Kidney epithelial cell (primary cell): ENCODE results near the gene LOXHD1. TPM values are rescaled to one million over a fixed set of nuclear protein-coding genes. Genes with fewer than 3 reads are reported as not detected.

Source experiments
- DNase-seq: peaks from one replicate; pipeline ENCODE4 v3.0.0-alpha.2; 2010; ENCODE audit warnings: low read depth
- H3K27me3 ChIP-seq: 2 replicates; pipeline ENCODE4 v1.6.0; 2011; ENCODE audit warnings: low read length; ENCODE audit not compliant: control insufficient read depth, insufficient read depth
- H3K36me3 ChIP-seq: 2 replicates; pipeline ENCODE4 v1.5.1; 2011; ENCODE audit warnings: low read length; ENCODE audit not compliant: control insufficient read depth, insufficient read depth
- H3K4me3 ChIP-seq: 2 replicates; pipeline ENCODE4 v1.5.1; 2011; ENCODE audit warnings: low read depth, mild to moderate bottlenecking, control low read depth, low read length
- total RNA-seq: library from RNA; depleted of rRNA; stranded (reverse); fragments of >200 nt; gene quantifications from 2 replicates; pipeline ENCODE4 v1.2.3, GENCODE V29; 2015
- TF ChIP-seq, protein P1 (sequence below): IDR thresholded peaks from 2 replicates; pipeline ENCODE4 v1.5.1; 2011; ENCODE audit warnings: mild to moderate bottlenecking, moderate library complexity, low read length, control low read depth, inconsistent platforms; ENCODE audit not compliant: insufficient read depth, poor library complexity, severe bottlenecking

The LOXHD1 gene
- total RNA-seq, 1 donor from 2014 or later: 0.08 TPM

DNA sequence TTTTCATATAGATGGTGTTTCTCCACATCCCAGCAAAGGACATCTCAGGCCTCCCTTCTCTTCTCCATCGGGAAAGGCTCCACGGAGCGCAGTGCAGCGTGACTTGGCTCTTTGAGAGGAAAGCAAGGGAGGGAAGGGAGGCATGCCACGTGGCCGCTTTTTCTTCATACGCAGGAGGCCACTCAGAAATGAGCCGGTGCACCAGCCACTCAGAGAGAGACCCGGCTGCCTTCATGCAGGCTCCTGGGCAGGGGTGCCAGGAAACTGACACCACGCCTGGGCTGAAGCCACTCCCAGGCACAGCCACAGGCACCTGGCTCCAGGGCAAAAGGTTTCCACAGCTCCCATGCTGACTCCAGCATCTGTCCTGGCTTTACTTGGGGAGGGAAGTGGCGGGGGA is 11.1 kb upstream of the LOXHD1 start:
- no peak for DNase-seq
- TF ChIP-seq, protein P1, sequence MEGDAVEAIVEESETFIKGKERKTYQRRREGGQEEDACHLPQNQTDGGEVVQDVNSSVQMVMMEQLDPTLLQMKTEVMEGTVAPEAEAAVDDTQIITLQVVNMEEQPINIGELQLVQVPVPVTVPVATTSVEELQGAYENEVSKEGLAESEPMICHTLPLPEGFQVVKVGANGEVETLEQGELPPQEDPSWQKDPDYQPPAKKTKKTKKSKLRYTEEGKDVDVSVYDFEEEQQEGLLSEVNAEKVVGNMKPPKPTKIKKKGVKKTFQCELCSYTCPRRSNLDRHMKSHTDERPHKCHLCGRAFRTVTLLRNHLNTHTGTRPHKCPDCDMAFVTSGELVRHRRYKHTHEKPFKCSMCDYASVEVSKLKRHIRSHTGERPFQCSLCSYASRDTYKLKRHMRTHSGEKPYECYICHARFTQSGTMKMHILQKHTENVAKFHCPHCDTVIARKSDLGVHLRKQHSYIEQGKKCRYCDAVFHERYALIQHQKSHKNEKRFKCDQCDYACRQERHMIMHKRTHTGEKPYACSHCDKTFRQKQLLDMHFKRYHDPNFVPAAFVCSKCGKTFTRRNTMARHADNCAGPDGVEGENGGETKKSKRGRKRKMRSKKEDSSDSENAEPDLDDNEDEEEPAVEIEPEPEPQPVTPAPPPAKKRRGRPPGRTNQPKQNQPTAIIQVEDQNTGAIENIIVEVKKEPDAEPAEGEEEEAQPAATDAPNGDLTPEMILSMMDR: no peak
- Histone ChIP-seq H3K27me3 (peaks cover 2% of the 10 kb centered on the region), H3K36me3 (no peaks in the 10 kb centered on the region), H3K4me3 (no peak overlapping the region)

DNA sequence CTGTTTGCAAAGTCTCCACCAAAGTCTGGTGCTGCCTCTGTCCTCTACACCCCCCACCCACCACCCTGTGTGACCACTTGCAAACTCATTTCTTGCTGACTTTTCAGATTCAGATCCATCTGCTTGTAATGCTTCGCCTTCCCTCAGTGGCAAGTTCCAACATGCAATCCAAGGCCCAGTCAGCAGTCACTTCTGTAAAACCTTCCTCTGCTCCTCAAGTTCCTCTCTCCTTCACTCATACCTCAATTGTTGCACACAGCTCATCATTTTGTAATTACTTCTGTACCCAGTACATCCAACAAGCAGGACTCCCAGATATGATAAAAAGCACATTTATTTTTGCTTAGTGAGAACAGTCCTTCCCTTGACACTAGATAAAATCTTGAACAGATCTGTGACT is 6.5 kb upstream of the LOXHD1 start:
- H3K36me3 ChIP-seq: no peaks in the 10 kb centered on the region
- peaks cover 2% of the 10 kb centered on the region for H3K27me3 ChIP-seq
- TF ChIP-seq, protein P1: no peak
- H3K4me3 ChIP-seq: no peak overlapping the region
- DNase-seq: no peak

DNA sequence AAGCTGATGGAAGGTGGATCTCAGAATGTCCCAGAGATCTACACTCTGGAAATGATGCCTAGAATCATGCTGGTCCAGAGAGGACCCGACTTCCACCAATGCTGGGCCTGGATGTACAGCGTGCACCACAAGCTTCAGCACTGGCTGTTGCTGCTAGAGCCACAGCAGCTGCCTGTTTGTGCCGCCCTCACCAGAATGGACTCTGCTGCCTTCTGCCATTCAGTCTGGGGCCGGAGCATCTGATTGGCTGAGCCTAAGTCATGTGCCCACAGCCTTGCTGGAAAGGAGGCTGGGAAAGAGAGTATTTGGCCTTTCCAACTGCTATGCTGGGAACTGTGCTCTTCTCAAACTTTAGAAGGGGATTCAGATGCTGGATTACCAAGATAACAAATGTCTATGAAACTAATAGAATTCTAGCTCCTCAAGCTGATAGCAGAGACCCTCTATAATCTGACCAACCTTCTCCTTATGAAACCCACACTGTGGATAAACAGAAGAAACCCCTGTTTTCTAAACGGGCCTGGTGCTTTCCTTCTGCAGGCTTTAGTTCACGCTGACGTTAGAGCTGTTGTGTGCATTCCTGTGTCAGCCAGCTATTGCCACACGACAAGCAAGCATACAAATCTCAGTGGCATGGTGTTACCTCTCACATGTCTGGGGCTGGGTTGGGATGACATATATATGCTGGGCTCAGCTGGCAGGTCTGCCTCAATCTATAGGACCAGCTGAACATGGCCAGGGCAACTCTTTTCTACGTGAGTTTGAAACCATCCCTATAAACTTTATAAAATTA is 4.1 kb upstream of the LOXHD1 start:
- DNase-seq: no peak
- H3K4me3 ChIP-seq: no peak overlapping the region
- TF ChIP-seq, protein P1: no peak

DNA sequence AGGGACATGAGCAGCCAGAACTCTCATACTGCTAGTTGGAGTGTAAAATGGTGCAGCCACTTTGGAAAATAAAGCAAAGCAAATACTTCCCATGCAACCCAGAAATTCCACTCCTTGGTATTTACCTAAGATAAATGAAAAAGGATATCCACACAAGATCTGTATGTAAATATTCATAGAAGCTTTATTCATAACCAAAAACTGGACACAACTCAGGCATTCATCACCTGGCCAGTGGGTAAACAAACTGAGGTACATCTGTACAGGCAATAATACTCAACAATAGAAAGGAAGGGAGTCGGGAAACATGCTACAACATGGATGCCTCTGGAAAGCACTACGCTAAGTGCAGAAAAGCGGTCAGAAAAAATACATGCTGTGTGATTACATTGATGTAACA is 2.5 kb upstream of the LOXHD1 start:
- no peak for DNase-seq
- peaks cover 19% of the 10 kb centered on the region for H3K27me3 ChIP-seq
- H3K4me3 ChIP-seq: no peak overlapping the region
- no peaks in the 10 kb centered on the region for H3K36me3 ChIP-seq
- TF ChIP-seq, protein P1: no peak

More for the DNA sequence above, 4.1 kb upstream of the LOXHD1 start:
- H3K36me3 ChIP-seq: no peaks in the 10 kb centered on the region
- H3K27me3 ChIP-seq: peaks cover 17% of the 10 kb centered on the region

DNA sequence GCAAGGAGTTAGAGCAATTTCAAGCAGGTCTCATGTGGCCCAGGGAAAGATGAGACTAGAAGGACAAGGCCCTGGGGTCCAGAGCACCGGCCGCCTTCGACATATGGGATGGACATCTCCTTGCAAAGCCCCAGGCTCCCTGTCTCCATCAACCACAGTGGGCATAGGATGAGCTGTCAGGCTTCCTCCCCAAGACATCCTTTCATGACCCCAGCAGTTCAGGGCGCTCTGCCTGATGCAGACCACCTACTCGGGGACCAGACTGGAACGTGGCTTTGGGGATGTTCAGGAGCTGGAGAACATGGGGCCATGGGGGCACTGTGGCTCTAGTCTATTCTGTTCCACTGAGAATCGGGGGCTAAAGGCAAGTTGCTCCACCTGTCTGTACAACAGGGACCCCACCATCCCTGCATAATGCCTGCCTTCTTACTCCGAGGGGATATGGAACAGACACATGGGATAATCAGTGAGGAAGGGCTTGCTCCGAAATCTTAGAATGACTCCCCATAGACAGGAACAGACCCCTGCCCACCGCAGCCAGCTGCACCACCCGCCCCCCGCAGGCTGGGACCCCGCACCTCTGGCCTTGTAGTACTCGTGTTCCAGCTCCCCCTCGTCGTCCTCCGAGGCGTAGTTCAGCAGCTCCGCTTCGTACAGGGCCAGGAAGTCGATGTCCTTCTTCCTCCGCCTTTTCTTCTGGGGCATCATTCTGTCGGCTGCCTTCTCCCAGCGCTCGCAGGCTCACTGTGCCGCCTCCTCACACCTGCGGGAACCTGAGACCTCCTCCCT is 500 bp downstream of the LOXHD1 start:
- TF ChIP-seq, protein P1: no peak
- no peak for DNase-seq
- H3K27me3 ChIP-seq: peaks cover 21% of the 10 kb centered on the region

More for the DNA sequence above, 500 bp downstream of the LOXHD1 start:
- no peaks in the 10 kb centered on the region for H3K36me3 ChIP-seq
- no peak overlapping the region for H3K4me3 ChIP-seq
